BLaER1 treated with 17β-estradiol and CSF1 and Interleukin-3, amounts not matched to agents 10 nM and 100 nM (cell line): ENCODE results near the gene STX2.
"Not testable (repeated sequence)": the region's sequence is repeated elsewhere in the genome, so short reads cannot be mapped to it uniquely, and the experiment has no call there.

ENCODE experiments used
- H3K27ac ChIP-seq, 11 experiments: shearing (Covaris generic); formaldehyde crosslinking; 2 replicates each; pipeline ENCODE4 v1.8.1; 2022
- H3K27me3 ChIP-seq, 11 experiments: shearing (Covaris generic); formaldehyde crosslinking; 2 replicates each; pipeline ENCODE4 v1.8.1; 2022
- H3K36me3 ChIP-seq, 11 experiments: shearing (Covaris generic); formaldehyde crosslinking; 2 replicates each; pipeline ENCODE4 v1.8.1; 2022
- H3K4me1 ChIP-seq, 10 experiments: shearing (Covaris generic); formaldehyde crosslinking; 2 replicates each; pipeline ENCODE4 v1.8.1; 2022
- H3K4me2 ChIP-seq, 11 experiments: shearing (Covaris generic); formaldehyde crosslinking; 2 replicates each; pipeline ENCODE4 v1.8.1; 2022
- H3K4me3 ChIP-seq, 10 experiments: shearing (Covaris generic); formaldehyde crosslinking; 2 replicates each; pipeline ENCODE4 v1.8.1; 2022
- H3K9ac ChIP-seq, 11 experiments: shearing (Covaris generic); formaldehyde crosslinking; 2 replicates each; pipeline ENCODE4 v1.8.1; 2022
- H3K9me3 ChIP-seq, 11 experiments: shearing (Covaris generic); formaldehyde crosslinking; replicated peaks in 1 of 11; 2 replicates each; pipeline ENCODE4 v1.8.1; 2022
- H4K20me1 ChIP-seq, 11 experiments: shearing (Covaris generic); formaldehyde crosslinking; 2 replicates each; pipeline ENCODE4 v1.8.1; 2022
- Cebpa-rat ChIP-seq, 11 experiments: shearing (Covaris generic); IDR thresholded peaks; 2 replicates each; pipeline ENCODE4 v1.8.1; 2022

STX2 gene

DNA sequence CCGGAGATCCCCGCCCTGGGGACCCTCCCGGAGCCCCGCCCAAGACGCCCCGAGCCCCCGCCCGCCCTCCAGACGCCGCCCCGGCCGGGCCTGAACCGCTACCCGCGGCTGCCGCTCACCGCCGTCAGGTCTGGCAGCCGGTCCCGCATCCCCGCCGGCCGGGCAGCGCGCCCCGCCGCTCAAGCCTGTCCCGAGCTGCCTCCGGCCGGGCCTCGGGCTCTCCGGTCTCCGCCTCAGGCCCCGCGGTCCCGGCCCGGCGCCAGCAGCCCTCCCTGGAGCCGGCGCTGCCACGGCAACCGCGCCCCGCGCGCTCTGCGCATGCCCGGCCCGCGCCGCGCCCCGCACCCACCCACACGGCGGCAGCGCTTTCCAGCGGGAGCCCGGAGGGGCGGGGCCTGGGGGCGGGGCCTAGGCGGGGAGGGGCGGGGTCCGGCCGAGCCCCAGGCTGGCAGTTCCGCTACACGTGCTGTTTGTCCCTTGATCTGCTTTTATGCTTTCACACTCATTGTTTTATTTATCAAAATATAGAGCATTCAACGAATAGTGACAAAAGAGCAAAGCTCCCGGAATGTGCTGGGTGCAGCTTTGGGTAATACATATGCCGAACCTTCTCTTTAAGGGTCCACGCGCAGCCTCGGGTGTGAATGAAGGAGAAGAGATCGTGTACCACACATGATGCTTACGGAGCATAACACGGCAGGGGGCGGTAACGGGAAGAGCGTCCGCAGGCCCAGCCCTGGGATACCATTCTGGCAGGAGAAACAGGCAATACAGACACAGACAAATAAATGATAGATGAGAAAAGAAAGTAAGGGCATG is at the start of gene STX2:
Gene STX2, minus strand, starts transcription at position 300 of the 819 bp plus-strand sequence. Its CDS starts 151 bp downstream, at position 149.
- no peak for TF ChIP-seq Cebpa-rat (IDR thresholded peaks at IDR 0.05)
- H3K27me3 ChIP-seq: no peaks in the 10 kb centered on the region
- H3K4me2 ChIP-seq: peak within 1 kb of the TSS; percentile 80 to 98 (median 95)
- peak within 1 kb of the TSS; percentile 68 to 82 (median 78) for H3K9ac ChIP-seq
- peaks cover 3 to 41% (median 25%) of the 10 kb centered on the region in 11 experiments; a peak in 16 of 22 replicates for H4K20me1 ChIP-seq
- H3K36me3 ChIP-seq: no peaks in the 10 kb centered on the region
- peaks cover 30 to 49% (median 39%) of the 10 kb centered on the region in 10 experiments for H3K4me1 ChIP-seq
- no peaks in the 10 kb centered on the region for H3K9me3 ChIP-seq
- H3K27ac ChIP-seq: peak within 1 kb of the TSS in 10 of 11 experiments; percentile 45 to 73 (median 64); a peak in 19 of 22 replicates
- H3K4me3 ChIP-seq: peak within 1 kb of the TSS; percentile 61 to 79 (median 71)

- not testable (repeated sequence) for H3K9ac ChIP-seq, H3K36me3 ChIP-seq, H3K9me3 ChIP-seq, H4K20me1 ChIP-seq, H3K4me3 ChIP-seq, H3K27me3 ChIP-seq, H3K4me1 ChIP-seq, H3K4me2 ChIP-seq, H3K27ac ChIP-seq
Observed at GRCh38 chr12:130887190-130887589, 48.1 kb upstream of the STX2 start.

DNA sequence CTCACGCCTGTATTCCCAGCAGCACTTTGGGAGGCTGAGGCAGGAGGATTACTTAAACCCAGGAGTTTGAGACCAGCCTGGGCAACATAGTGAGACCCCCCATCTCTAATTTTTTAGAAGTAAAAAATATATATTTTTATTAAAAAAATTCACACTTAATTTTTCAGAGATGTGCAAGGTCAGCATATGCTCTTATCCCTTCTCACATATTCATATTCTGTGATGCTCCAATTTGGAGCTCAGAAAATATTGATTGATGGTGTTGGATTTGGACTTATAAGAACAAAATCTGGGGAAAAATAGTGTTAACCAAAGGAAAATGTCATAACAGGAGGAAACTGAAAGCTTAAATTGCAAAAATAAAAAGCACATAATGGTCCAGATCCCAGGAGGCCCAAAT is 42.5 kb upstream of the STX2 start:
- no peak overlapping the region for H3K4me3 ChIP-seq
- no peaks in the 10 kb centered on the region for H3K9me3 ChIP-seq
- H3K9ac ChIP-seq: no peak overlapping the region
- peaks cover 21 to 37% (median 34%) of the 10 kb centered on the region in 11 experiments for H4K20me1 ChIP-seq
- no peak for TF ChIP-seq Cebpa-rat (IDR thresholded peaks at IDR 0.05)
- peaks cover 11 to 19% (median 12%) of the 10 kb centered on the region in 11 experiments for H3K36me3 ChIP-seq
- no peaks in the 10 kb centered on the region for H3K27me3 ChIP-seq
- H3K4me2 ChIP-seq: no peak overlapping the region
- H3K4me1 ChIP-seq: peaks cover 24 to 43% (median 34%) of the 10 kb centered on the region in 10 experiments
- H3K27ac ChIP-seq: no peak overlapping the region

GRCh38 chr12:130881046-130881445 is 42.0 kb upstream of the STX2 start:
- Histone ChIP-seq H3K9ac (no peak overlapping the region), H4K20me1 (peaks cover 26 to 42% (median 39%) of the 10 kb centered on the region in 11 experiments), H3K4me1 (peaks cover 28 to 47% (median 39%) of the 10 kb centered on the region in 10 experiments), H3K9me3 (no peaks in the 10 kb centered on the region), H3K27me3 (no peaks in the 10 kb centered on the region), H3K4me3 (no peak overlapping the region), H3K36me3 (peaks cover 16 to 24% (median 18%) of the 10 kb centered on the region in 11 experiments), H3K27ac (peak overlapping the region in 2 of 11 experiments; percentile 2 to 30; a peak in 2 of 22 replicates), H3K4me2 (peak overlapping the region in 10 of 11 experiments; percentile 55 to 73 (median 64); a peak in 16 of 22 replicates)
- TF ChIP-seq Cebpa-rat (IDR thresholded peaks at IDR 0.05): no peak

DNA sequence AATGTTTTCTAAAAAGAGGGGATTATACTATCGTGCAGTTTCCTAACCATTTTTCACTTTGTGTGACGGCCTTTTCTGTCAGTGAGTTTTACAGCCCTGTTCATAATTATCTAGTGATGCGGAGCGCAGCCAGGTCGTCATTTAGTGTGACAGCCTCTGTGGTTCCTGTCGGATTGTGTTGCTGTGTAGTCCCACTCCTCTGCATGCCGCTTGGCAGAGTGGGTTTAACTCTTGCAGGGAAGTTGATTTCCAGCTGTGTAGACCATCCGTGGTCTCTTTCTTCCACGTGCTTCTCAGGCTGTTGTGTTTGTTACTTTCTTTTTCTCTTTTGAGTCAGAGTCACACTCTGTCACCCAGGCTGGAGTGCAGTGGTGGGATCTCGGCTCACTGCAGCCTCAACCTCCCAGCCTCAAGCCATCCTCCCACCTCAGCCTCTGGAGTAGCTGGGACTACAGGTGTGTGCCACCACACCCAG is 41.4 kb upstream of the STX2 start:
- Histone ChIP-seq H3K27ac (peak overlapping the region in 3 of 11 experiments; percentile 2 to 30 (median 3); a peak in 3 of 22 replicates), H3K4me3 (peak overlapping the region in 4 of 10 experiments; percentile 6 to 9 (median 8); a peak in 2 of 20 replicates), H3K9me3 (no peaks in the 10 kb centered on the region), H3K9ac (peak overlapping the region in 10 of 11 experiments; percentile 0 to 51 (median 14); a peak in 11 of 22 replicates), H4K20me1 (peaks cover 32 to 48% (median 45%) of the 10 kb centered on the region in 11 experiments), H3K4me1 (peaks cover 33 to 53% (median 44%) of the 10 kb centered on the region in 10 experiments), H3K27me3 (no peaks in the 10 kb centered on the region), H3K4me2 (peak overlapping the region; percentile 55 to 73 (median 66)), H3K36me3 (peaks cover 22 to 30% (median 24%) of the 10 kb centered on the region in 11 experiments)
- TF ChIP-seq Cebpa-rat (IDR thresholded peaks at IDR 0.05): no peak

DNA sequence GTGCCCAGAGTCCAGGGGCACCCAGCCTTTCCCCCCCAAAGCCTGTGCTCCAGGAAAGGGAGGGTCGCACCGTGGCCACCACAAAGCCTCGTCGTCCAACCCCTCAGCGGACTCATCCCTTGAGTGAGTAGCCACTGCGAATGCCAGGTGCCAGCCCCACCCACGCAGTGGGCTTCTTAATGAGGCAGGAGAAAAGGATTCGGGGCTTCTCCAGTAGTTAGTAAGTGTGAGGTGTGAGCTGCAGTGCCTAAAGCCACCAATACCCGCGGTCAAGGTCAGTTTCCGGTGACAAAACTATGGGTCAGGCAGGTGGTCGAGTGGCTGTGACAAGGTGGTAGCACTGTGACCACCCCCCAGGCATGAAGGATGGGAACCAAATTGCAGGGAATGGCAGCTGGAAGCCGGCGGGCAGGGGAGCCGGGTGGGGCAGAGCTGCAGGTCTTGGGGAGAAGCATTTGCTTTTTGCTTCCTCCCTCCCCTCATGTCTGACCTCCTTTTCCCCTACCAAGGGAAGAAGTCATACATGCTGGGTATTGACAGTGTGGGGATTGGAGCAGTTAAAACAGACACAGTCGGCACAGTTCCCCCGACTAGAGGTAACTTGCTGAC is 40.8 kb upstream of the STX2 start:
- Histone ChIP-seq H3K4me2 (peak overlapping the region; percentile 55 to 73 (median 66)), H3K36me3 (peaks cover 28 to 36% (median 29%) of the 10 kb centered on the region in 11 experiments), H3K9me3 (no peaks in the 10 kb centered on the region), H3K9ac (peak overlapping the region in 8 of 11 experiments; percentile 0 to 51 (median 20); a peak in 11 of 22 replicates), H4K20me1 (peaks cover 37 to 54% (median 51%) of the 10 kb centered on the region in 11 experiments), H3K4me1 (peaks cover 38 to 58% (median 50%) of the 10 kb centered on the region in 10 experiments), H3K27me3 (no peaks in the 10 kb centered on the region), H3K4me3 (0 out of 20 replicates have a peak overlapping the region, but pooled peaks of 2 of the 10 experiments have one; percentile 6 to 7), H3K27ac (peak overlapping the region in 3 of 11 experiments; percentile 2 to 30 (median 3); a peak in 3 of 22 replicates)
- TF ChIP-seq Cebpa-rat (IDR thresholded peaks at IDR 0.05): no peak

GRCh38 chr12:130879212-130879686 is 40.2 kb upstream of the STX2 start:
- no peak overlapping the region for H3K4me3 ChIP-seq
- H3K4me1 ChIP-seq: peaks cover 44 to 65% (median 56%) of the 10 kb centered on the region in 10 experiments
- no peak for TF ChIP-seq Cebpa-rat (IDR thresholded peaks at IDR 0.05)
- H3K36me3 ChIP-seq: peaks cover 34 to 42% (median 35%) of the 10 kb centered on the region in 11 experiments
- H3K4me2 ChIP-seq: peak overlapping the region; percentile 55 to 73 (median 66)
- peaks cover 44 to 60% (median 57%) of the 10 kb centered on the region in 11 experiments for H4K20me1 ChIP-seq
- H3K9ac ChIP-seq: 0 out of 22 replicates have a peak overlapping the region, but pooled peaks of 2 of the 11 experiments have one; percentile 0 to 12
- no peaks in the 10 kb centered on the region for H3K9me3 ChIP-seq
- H3K27ac ChIP-seq: no peak overlapping the region
- H3K27me3 ChIP-seq: no peaks in the 10 kb centered on the region

GRCh38 chr12:130878193-130879185 is 39.4 kb upstream of the STX2 start:
- TF ChIP-seq Cebpa-rat (IDR thresholded peaks at IDR 0.05): no peak
- H3K4me1 ChIP-seq: peaks cover 52 to 72% (median 63%) of the 10 kb centered on the region in 10 experiments
- no peak overlapping the region for H3K9ac ChIP-seq
- H3K27ac ChIP-seq: no peak overlapping the region
- peak overlapping the region; percentile 55 to 73 (median 66) for H3K4me2 ChIP-seq
- no peaks in the 10 kb centered on the region for H3K9me3 ChIP-seq
- H3K36me3 ChIP-seq: peaks cover 41 to 50% (median 43%) of the 10 kb centered on the region in 11 experiments
- H3K4me3 ChIP-seq: no peak overlapping the region
- no peaks in the 10 kb centered on the region for H3K27me3 ChIP-seq
- peaks cover 51 to 68% (median 65%) of the 10 kb centered on the region in 11 experiments for H4K20me1 ChIP-seq
